PFSK-1 (cell line): ENCODE measurements around the gene CLEC16A.

ENCODE experiments used
- POLR2AphosphoS5 ChIP-seq: IDR thresholded peaks from 2 replicates; pipeline ENCODE4 v1.6.1; 2012; ENCODE audit warnings: low read depth, mild to moderate bottlenecking, control low read depth, low read length, moderate library complexity
- TF ChIP-seq, protein P1 (sequence below), 2 experiments: IDR thresholded peaks; 2 replicates each; pipeline versions ENCODE4 v1.6.1 to v1.8.0; 2011 to 2012; ENCODE audit warnings: low read depth in 2 of 2, low read length in 2 of 2, control low read depth in 1 of 2, inconsistent platforms in 1 of 2, mild to moderate bottlenecking in 1 of 2, moderate library complexity in 1 of 2; ENCODE audit not compliant: insufficient read depth in 1 of 2

DNA sequence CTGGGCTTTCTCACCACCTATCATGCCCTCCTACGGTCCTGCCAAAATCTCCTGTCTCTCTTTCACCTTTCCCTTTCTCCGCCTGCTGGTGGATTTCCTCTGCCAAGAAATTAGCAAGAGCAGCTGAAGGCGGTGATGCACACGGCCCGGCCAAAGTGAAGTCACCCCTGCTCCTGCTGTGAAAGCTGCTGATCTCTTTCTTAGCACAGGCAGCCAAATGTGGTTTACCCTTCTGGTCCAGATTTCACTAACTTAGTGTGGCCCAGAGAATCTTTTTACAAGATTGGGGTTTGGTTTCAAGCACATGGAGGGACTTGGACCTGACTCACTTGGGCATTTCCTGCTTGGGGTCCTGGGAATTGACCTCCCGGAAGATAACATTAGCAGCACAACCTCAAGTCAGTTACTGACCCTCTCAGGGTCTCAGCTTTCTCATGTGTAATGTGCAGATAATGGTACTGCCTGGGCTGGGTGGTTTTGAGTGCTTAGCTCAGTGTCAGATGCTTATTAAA is 155.9 kb downstream of the CLEC16A start:
- no peak for TF ChIP-seq POLR2AphosphoS5
- TF ChIP-seq, protein P1, sequence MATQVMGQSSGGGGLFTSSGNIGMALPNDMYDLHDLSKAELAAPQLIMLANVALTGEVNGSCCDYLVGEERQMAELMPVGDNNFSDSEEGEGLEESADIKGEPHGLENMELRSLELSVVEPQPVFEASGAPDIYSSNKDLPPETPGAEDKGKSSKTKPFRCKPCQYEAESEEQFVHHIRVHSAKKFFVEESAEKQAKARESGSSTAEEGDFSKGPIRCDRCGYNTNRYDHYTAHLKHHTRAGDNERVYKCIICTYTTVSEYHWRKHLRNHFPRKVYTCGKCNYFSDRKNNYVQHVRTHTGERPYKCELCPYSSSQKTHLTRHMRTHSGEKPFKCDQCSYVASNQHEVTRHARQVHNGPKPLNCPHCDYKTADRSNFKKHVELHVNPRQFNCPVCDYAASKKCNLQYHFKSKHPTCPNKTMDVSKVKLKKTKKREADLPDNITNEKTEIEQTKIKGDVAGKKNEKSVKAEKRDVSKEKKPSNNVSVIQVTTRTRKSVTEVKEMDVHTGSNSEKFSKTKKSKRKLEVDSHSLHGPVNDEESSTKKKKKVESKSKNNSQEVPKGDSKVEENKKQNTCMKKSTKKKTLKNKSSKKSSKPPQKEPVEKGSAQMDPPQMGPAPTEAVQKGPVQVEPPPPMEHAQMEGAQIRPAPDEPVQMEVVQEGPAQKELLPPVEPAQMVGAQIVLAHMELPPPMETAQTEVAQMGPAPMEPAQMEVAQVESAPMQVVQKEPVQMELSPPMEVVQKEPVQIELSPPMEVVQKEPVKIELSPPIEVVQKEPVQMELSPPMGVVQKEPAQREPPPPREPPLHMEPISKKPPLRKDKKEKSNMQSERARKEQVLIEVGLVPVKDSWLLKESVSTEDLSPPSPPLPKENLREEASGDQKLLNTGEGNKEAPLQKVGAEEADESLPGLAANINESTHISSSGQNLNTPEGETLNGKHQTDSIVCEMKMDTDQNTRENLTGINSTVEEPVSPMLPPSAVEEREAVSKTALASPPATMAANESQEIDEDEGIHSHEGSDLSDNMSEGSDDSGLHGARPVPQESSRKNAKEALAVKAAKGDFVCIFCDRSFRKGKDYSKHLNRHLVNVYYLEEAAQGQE (IDR thresholded peaks at IDR 0.05; ENCODE audit: insufficient read depth in 1 of 2, low read depth in 2 of 2, low read length in 2 of 2): no peak
